ENCODE measurements around the gene HIC1. TPM values are rescaled to one million over a fixed set of nuclear protein-coding genes. Genes with fewer than 3 reads are reported as not detected.

Gene HIC1
- total RNA-seq, 5 donors from 2014 or later (not counting 1 experiment from before 2014, with no cell fraction given): 3.2 to 12.3 (median 8.4) TPM

DNA sequence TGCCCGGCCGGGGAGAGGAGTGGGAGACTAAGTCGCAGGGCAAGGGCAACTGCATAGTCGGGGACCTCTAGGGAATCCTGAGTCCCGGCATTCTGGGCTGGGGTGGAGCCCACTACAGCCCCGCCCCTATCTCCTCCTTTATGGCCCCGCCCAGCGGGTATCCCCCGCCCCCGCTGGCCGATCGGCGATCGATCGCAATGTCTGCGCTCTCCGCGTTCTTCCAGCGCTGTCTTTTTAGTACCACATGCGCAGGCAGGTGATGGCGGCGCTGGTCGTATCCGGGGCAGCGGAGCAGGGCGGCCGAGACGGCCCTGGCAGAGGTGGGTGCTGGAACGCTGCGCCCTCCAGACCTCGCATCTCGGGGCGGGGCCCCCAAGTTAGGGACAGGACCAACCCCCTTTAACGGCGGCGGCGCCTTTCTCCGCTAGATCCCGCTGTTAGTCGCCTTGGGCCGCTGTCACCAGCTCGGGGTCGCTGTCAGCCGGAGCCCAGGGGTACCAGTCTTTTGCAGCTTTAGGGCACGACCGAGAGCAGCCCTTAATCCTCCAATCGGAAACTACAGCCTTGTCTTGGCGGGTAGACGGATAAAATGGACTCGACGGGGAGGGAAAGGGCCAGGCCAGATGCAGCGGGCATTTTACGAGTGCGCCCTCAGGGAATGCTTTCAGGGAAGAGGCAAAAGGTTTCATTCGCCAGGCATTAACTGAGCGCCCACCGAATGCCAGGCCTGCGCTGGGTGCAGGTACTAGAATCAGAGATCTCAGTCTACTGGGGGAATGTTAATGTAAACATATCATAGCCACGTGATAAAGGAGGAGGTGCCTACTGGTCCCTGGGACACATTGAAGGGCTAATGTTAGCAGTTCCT, 24.8 kb upstream of the HIC1 start, which contains the start of gene DPH1:
TSS of gene DPH1 (plus strand) at position 243 of the 868 bp plus-strand sequence. CDS start at position 260, 17 bp downstream.
- ATAC-seq (replicated peaks in 1 of 4) (peak; percentile 82 to 85 (median 84)), DNase-seq (peak; percentile 64 to 90 (median 79))
- Mint-ChIP-seq H3K36me3 (peaks cover 6% of the 10 kb centered on the region), H3K9me3 (no peaks in the 10 kb centered on the region), H3K4me3 (peak within 1 kb of the TSS; percentile 93 to 95 (median 94)), H3K27ac (peak within 1 kb of the TSS; percentile 86 to 87), H3K27me3 (peaks cover 9 to 21% of the 10 kb centered on the region in 2 donors), H3K4me1 (peaks cover 17 to 38% (median 25%) of the 10 kb centered on the region in 3 donors)
- 1% methylated on average over 56 of the region's 59 CpGs for WGBS (ENCODE audit: insufficient coverage)
- peaks cover 7 to 17% of the 10 kb centered on the region in 2 donors for H3K36me3 ChIP-seq (ENCODE audit: control insufficient read depth in 2 of 2, extremely low read depth in 1 of 2, insufficient read depth in 1 of 2, low read length in 1 of 2)
- ChIA-PET POLR2A (interaction anchor here in 1 of 2 donors (0.6 kb wide), 1 partner anchor 254 kb away, joined by 4 read pairs; no protein-coding TSS in a partner anchor), CTCF (interaction anchor here in 1 of 2 donors (0.6 to 1.0 kb wide), 2 partner anchors 253 to 254 kb away, joined by 3 to 5 read pairs; no protein-coding TSS in a partner anchor)
- peaks cover 2 to 45% of the 10 kb centered on the region in 2 experiments for H3K27me3 ChIP-seq (replicated peaks in 1 of 2; ENCODE audit: control insufficient read depth in 2 of 2, extremely low read depth in 1 of 2, insufficient read depth in 2 of 2, low read length in 1 of 2)
- peaks cover 8 to 43% of the 10 kb centered on the region in 2 experiments for H3K4me1 ChIP-seq (ENCODE audit: control insufficient read depth in 1 of 2, extremely low read depth in 1 of 2, insufficient read depth in 2 of 2, low read length in 2 of 2)
- peak within 1 kb of the TSS; percentile 43 for H3K27ac ChIP-seq (ENCODE audit: low read length)
- H3K9me3 ChIP-seq: no peaks in the 10 kb centered on the region
- peak within 1 kb of the TSS; percentile 96 to 100 for H3K4me3 ChIP-seq (ENCODE audit: control insufficient read depth in 1 of 2, extremely low read depth in 1 of 2, low read length in 1 of 2)

DNA sequence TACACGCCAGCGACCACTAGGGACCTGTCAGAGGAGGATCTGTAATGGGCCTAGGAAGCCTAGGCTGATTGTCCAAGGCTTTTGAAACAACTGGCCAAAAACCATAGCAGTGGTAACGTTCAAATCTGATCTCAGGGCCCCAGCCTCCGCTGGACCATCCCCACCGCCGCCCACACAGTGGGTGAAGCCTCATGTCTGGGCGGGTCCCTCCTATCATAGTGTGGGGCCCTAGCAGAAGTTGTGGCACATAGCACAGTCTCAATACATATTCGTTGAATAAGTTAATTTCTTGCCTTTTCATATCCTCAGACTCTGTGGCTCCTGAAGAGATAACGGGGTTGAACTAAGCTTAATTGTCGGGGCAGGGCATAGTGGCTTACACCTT, 24.1 kb upstream of the HIC1 start:
- Mint-ChIP-seq H3K9me3 (no peaks in the 10 kb centered on the region), H3K27me3 (peaks cover 7 to 19% of the 10 kb centered on the region in 2 donors), H3K4me3 (peak overlapping the region; percentile 93 to 95 (median 94)), H3K36me3 (peaks cover 6% of the 10 kb centered on the region), H3K4me1 (peaks cover 15 to 35% (median 25%) of the 10 kb centered on the region in 3 donors), H3K27ac (peak overlapping the region; percentile 86 to 87)
- H3K27ac ChIP-seq (ENCODE audit: low read length): no peak overlapping the region
- WGBS (ENCODE audit: insufficient coverage): 21% methylated on average over 7 of the region's 10 CpGs
- ChIA-PET POLR2A (no interaction called here), CTCF (interaction anchor here in 1 of 2 donors (0.7 to 1.0 kb wide), 2 partner anchors 254 to 301 kb away, joined by 5 read pairs; no protein-coding TSS in a partner anchor)
- ATAC-seq (replicated peaks in 1 of 4): no peak
- H3K4me3 ChIP-seq (ENCODE audit: control insufficient read depth in 1 of 2, extremely low read depth in 1 of 2, low read length in 1 of 2): peak overlapping the region; percentile 96 to 100
- H3K36me3 ChIP-seq (ENCODE audit: control insufficient read depth in 2 of 2, extremely low read depth in 1 of 2, insufficient read depth in 1 of 2, low read length in 1 of 2): peaks cover 7 to 17% of the 10 kb centered on the region in 2 donors
- DNase-seq: peak in 3 of 35 experiments; percentile 33 to 35 (median 34)
- no peaks in the 10 kb centered on the region for H3K9me3 ChIP-seq
- peaks cover 8 to 37% of the 10 kb centered on the region in 2 experiments for H3K4me1 ChIP-seq (ENCODE audit: control insufficient read depth in 1 of 2, extremely low read depth in 1 of 2, insufficient read depth in 2 of 2, low read length in 2 of 2)
- peaks cover 2 to 39% of the 10 kb centered on the region in 2 experiments for H3K27me3 ChIP-seq (replicated peaks in 1 of 2; ENCODE audit: control insufficient read depth in 2 of 2, extremely low read depth in 1 of 2, insufficient read depth in 2 of 2, low read length in 1 of 2)

GRCh38 chr17:2033153-2033552, 21.8 kb upstream of the HIC1 start:
- ATAC-seq (replicated peaks in 1 of 4): no peak
- no peak for DNase-seq
- H3K9me3 ChIP-seq: no peaks in the 10 kb centered on the region
- H3K4me1 Mint-ChIP-seq: peaks cover 9 to 30% (median 21%) of the 10 kb centered on the region in 3 donors
- H3K4me1 ChIP-seq (ENCODE audit: control insufficient read depth in 1 of 2, extremely low read depth in 1 of 2, insufficient read depth in 2 of 2, low read length in 2 of 2): peaks cover 6 to 33% of the 10 kb centered on the region in 2 experiments
- peaks cover 22 to 36% of the 10 kb centered on the region in 2 donors for H3K36me3 ChIP-seq (ENCODE audit: control insufficient read depth in 2 of 2, extremely low read depth in 1 of 2, insufficient read depth in 1 of 2, low read length in 1 of 2)
- 96% methylated on average over 4 of the region's 7 CpGs for WGBS (ENCODE audit: insufficient coverage)
- POLR2A ChIA-PET: no interaction called here
- H3K36me3 Mint-ChIP-seq: peaks cover 23% of the 10 kb centered on the region
- H3K27ac Mint-ChIP-seq: no peak overlapping the region
- H3K27me3 ChIP-seq (replicated peaks in 1 of 2; ENCODE audit: control insufficient read depth in 2 of 2, extremely low read depth in 1 of 2, insufficient read depth in 2 of 2, low read length in 1 of 2): peaks cover 0 to 17% of the 10 kb centered on the region in 2 experiments
- CTCF ChIA-PET: no interaction called here
- H3K27me3 Mint-ChIP-seq: peaks cover 0 to 4% of the 10 kb centered on the region in 2 donors
- H3K27ac ChIP-seq (ENCODE audit: low read length): no peak overlapping the region
- peak overlapping the region in 1 of 3 donors; percentile 19 for H3K4me3 Mint-ChIP-seq
- no peak overlapping the region for H3K4me3 ChIP-seq (ENCODE audit: control insufficient read depth in 1 of 2, extremely low read depth in 1 of 2, low read length in 1 of 2)
- H3K9me3 Mint-ChIP-seq: no peaks in the 10 kb centered on the region

GRCh38 chr17:2034157-2034556, 20.7 kb upstream of the HIC1 start:
- ChIA-PET POLR2A (no interaction called here), CTCF (interaction anchor here in 1 of 2 donors (0.5 kb wide), 1 partner anchor 9 kb away, joined by 4 read pairs; no protein-coding TSS in a partner anchor)
- DNase-seq (no peak), ATAC-seq (replicated peaks in 1 of 4) (no peak)
- H3K27ac Mint-ChIP-seq: no peak overlapping the region
- WGBS (ENCODE audit: insufficient coverage): no CpG with 5 or more reads among the region's 7 CpGs
- peaks cover 6 to 33% of the 10 kb centered on the region in 2 experiments for H3K4me1 ChIP-seq (ENCODE audit: control insufficient read depth in 1 of 2, extremely low read depth in 1 of 2, insufficient read depth in 2 of 2, low read length in 2 of 2)
- H3K36me3 ChIP-seq (ENCODE audit: control insufficient read depth in 2 of 2, extremely low read depth in 1 of 2, insufficient read depth in 1 of 2, low read length in 1 of 2): peaks cover 23 to 42% of the 10 kb centered on the region in 2 donors
- peaks cover 0 to 7% of the 10 kb centered on the region in 2 experiments for H3K27me3 ChIP-seq (replicated peaks in 1 of 2; ENCODE audit: control insufficient read depth in 2 of 2, extremely low read depth in 1 of 2, insufficient read depth in 2 of 2, low read length in 1 of 2)
- H3K9me3 Mint-ChIP-seq: no peaks in the 10 kb centered on the region
- no peak overlapping the region for H3K4me3 ChIP-seq (ENCODE audit: control insufficient read depth in 1 of 2, extremely low read depth in 1 of 2, low read length in 1 of 2)
- H3K9me3 ChIP-seq: no peaks in the 10 kb centered on the region
- no peak overlapping the region for H3K27ac ChIP-seq (ENCODE audit: low read length)
- H3K36me3 Mint-ChIP-seq: peaks cover 23% of the 10 kb centered on the region
- peaks cover 9 to 30% (median 21%) of the 10 kb centered on the region in 3 donors for H3K4me1 Mint-ChIP-seq
- H3K27me3 Mint-ChIP-seq: no peaks in the 10 kb centered on the region
- H3K4me3 Mint-ChIP-seq: no peak overlapping the region

DNA sequence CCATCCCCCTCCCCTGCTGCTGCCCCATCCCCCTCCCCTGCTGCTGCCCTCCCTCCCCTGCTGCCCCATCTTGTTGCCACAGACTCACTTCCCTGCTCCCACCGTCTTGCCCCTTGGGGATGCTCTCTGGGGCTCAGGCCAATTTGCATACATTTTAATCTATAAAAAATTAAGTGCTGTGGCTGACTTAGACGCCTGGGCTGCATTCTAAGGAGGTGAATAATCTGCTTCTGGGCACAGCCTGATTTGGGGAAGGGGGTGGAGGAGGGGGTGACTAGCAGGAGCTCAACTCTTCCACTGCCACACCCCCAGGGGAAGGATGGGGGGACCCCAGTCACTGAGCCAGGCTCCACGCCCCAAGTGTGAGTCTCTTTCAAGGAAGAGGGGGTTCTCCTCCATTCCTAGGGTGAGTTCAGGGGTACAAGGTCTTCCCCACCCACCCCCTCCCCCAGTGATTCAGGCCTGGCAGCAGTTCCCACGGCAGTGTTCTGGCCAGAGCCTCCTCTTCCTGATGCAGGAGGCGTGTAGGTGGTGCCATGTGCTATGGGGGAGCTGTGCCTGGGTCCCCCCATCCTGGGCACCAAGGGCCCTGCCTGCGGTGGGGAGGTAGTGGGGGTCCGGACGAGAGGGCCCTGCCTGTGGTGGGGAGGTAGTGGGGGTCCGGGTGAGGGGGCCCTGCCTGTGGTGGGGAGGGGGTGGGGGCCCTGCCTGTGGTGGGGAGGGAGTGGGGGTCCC, 19.9 kb upstream of the HIC1 start:
- peaks cover 23% of the 10 kb centered on the region for H3K36me3 Mint-ChIP-seq
- POLR2A ChIA-PET: no interaction called here

More for the DNA sequence above, 19.9 kb upstream of the HIC1 start:
- DNase-seq: no peak
- Histone ChIP-seq H3K36me3 (ENCODE audit: control insufficient read depth in 2 of 2, extremely low read depth in 1 of 2, insufficient read depth in 1 of 2, low read length in 1 of 2) (peaks cover 24 to 44% of the 10 kb centered on the region in 2 donors), H3K4me3 (ENCODE audit: control insufficient read depth in 1 of 2, extremely low read depth in 1 of 2, low read length in 1 of 2) (no peak overlapping the region), H3K4me1 (ENCODE audit: control insufficient read depth in 1 of 2, extremely low read depth in 1 of 2, insufficient read depth in 2 of 2, low read length in 2 of 2) (peaks cover 6 to 26% of the 10 kb centered on the region in 2 experiments), H3K27me3 (replicated peaks in 1 of 2; ENCODE audit: control insufficient read depth in 2 of 2, extremely low read depth in 1 of 2, insufficient read depth in 2 of 2, low read length in 1 of 2) (no peaks in the 10 kb centered on the region), H3K27ac (ENCODE audit: low read length) (no peak overlapping the region), H3K9me3 (no peaks in the 10 kb centered on the region)
- H3K9me3 Mint-ChIP-seq: no peaks in the 10 kb centered on the region
- H3K27ac Mint-ChIP-seq: no peak overlapping the region
- H3K27me3 Mint-ChIP-seq: no peaks in the 10 kb centered on the region
- H3K4me3 Mint-ChIP-seq: no peak overlapping the region
- no peak for ATAC-seq (replicated peaks in 1 of 4)
- CTCF ChIA-PET: interaction anchor here in 1 of 2 donors (0.5 kb wide), 1 partner anchor 9 kb away, joined by 4 read pairs; no protein-coding TSS in a partner anchor
- WGBS (ENCODE audit: insufficient coverage): no CpG with 5 or more reads among the region's 9 CpGs
- peaks cover 9 to 28% (median 18%) of the 10 kb centered on the region in 3 donors for H3K4me1 Mint-ChIP-seq
